ENCODE data around the gene UBE2H.

UBE2H gene

GRCh38 chr7:129959471-129960203 lies 6.9 kb upstream of the UBE2H start:
- TF ChIP-seq CTCF (IDR thresholded peaks at IDR 0.05; ENCODE audit: low read depth, low read length, missing control alignments): no peak
- DNase-seq (ENCODE audit: low read depth): no peak
- H3K4me3 ChIP-seq (ENCODE audit: low read depth, low read length): no peak overlapping the region

GRCh38 chr7:129958643-129959470 lies 6.1 kb upstream of the UBE2H start:
- no peak overlapping the region for H3K4me3 ChIP-seq (ENCODE audit: low read depth, low read length)
- no peak for DNase-seq (ENCODE audit: low read depth)
- no peak for TF ChIP-seq CTCF (IDR thresholded peaks at IDR 0.05; ENCODE audit: low read depth, low read length, missing control alignments)

GRCh38 chr7:129955993-129956543 lies 3.3 kb upstream of the UBE2H start:
- TF ChIP-seq CTCF (IDR thresholded peaks at IDR 0.05; ENCODE audit: low read depth, low read length, missing control alignments): no peak
- H3K4me3 ChIP-seq (ENCODE audit: low read depth, low read length): no peak overlapping the region
- no peak for DNase-seq (ENCODE audit: low read depth)

GRCh38 chr7:129952086-129952652 lies 591 bp downstream of the UBE2H start:
- DNase-seq (ENCODE audit: low read depth): no peak
- TF ChIP-seq CTCF (IDR thresholded peaks at IDR 0.05; ENCODE audit: low read depth, low read length, missing control alignments): no peak
- H3K4me3 ChIP-seq (ENCODE audit: low read depth, low read length): peak overlapping the region; percentile 64

GRCh38 chr7:129951226-129952085 lies 1.3 kb downstream of the UBE2H start:
- no peak for TF ChIP-seq CTCF (IDR thresholded peaks at IDR 0.05; ENCODE audit: low read depth, low read length, missing control alignments)
- peak overlapping the region; percentile 64 for H3K4me3 ChIP-seq (ENCODE audit: low read depth, low read length)
- no peak for DNase-seq (ENCODE audit: low read depth)

- H3K4me3 ChIP-seq (ENCODE audit: low read depth, low read length): peak overlapping the region; percentile 64
- no peak for DNase-seq (ENCODE audit: low read depth)
- TF ChIP-seq CTCF (IDR thresholded peaks at IDR 0.05; ENCODE audit: low read depth, low read length, missing control alignments): no peak
Observed at GRCh38 chr7:129950933-129951225, 1.9 kb downstream of the UBE2H start.
